Hematopoietic multipotent progenitor cell treated with erythropoietin and hydrocortisone succinate and interleukin-3 and kit ligand, for 4 days (in vitro differentiated cells): Measurements from ENCODE around the gene AMH.
A peak's percentile ranks its signal among the peaks of the same experiment; 100 is the strongest.

ENCODE experiments used
- DNase-seq: peaks from one replicate; pipeline ENCODE4 v3.0.0-alpha.2; 2015

AMH gene

DNA sequence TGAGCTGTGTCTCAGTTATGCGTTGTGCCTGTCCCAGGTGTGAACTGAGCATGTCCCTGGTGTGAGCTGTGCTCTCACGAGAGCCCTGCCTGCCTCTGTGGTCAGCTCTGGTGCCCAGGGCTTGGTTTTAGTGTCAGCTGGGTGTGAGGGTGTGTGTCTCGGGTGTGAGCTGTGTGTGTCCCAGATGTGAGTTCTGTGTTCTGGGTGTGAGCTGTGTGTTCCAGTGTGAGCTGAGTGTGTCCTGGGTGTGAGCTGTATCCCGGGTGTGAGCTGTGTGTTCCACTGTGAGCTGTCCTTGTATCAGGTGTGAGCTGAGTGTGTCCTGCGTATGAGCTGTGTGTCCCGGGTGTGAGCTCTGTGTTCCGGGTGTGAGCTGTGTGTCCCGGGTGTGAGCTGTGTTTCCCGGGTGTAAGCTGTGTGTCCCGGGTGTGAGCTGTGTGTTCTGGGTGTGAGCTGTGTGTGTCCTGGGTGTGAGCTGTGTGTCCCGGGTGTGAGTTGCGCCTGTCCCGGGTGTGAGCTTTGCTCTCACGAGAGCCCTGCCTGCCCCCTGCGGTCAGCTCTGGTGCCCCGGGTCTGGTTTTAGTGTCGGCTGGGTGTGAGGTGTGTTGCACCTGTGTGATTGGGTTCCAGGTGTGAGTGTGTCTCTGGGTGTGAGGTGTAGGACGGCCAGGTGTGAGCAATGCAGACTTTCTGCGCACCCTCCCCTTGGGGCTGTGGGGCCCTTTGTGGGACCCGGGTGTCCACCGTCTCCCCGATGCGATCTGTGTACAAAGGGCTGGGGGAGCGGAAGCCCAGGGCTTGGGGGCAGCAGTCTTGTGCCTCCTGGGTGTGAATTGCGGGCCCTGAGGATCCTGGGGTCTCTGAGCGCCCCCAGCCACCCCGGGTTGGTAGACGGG lies 39.9 kb downstream of the AMH start:
- DNase-seq = peak; percentile 44

DNA sequence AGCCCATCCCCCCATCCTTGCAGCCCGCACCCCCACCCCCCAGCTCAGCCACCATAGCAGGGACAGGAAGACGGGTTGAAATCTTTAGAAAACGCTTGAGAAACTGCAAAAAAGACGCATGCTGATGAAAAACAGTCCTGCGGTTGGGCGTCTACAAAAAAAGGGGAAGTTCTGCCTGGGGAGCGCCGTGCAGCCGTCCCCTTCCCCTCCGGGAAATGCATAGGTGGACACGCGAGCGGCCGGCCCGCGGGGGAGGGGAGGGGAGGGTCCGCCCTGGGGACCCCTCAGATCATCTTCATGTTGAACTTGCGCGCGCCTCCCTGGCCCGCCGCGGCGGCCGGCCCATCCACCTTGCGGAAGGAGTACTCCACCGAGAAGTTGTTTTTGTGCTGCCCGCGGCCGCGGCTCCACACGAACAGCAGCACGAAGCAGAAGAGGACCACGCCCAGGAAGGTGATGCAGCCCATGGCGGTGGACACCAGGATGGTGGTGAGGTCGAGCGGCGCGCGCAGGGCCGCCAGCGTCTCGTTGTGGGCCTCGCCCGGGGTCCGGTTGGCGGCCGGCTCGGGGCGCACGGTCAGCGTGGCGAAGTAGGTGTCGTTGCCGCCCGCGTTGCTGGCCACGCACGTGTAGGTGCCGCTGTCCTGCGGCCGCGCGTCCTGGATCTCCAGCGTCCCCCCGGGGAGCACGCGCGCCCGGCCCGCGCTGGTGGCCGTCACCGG lies 40.8 kb downstream of the AMH start:
- peak; percentile 97 for DNase-seq

DNA sequence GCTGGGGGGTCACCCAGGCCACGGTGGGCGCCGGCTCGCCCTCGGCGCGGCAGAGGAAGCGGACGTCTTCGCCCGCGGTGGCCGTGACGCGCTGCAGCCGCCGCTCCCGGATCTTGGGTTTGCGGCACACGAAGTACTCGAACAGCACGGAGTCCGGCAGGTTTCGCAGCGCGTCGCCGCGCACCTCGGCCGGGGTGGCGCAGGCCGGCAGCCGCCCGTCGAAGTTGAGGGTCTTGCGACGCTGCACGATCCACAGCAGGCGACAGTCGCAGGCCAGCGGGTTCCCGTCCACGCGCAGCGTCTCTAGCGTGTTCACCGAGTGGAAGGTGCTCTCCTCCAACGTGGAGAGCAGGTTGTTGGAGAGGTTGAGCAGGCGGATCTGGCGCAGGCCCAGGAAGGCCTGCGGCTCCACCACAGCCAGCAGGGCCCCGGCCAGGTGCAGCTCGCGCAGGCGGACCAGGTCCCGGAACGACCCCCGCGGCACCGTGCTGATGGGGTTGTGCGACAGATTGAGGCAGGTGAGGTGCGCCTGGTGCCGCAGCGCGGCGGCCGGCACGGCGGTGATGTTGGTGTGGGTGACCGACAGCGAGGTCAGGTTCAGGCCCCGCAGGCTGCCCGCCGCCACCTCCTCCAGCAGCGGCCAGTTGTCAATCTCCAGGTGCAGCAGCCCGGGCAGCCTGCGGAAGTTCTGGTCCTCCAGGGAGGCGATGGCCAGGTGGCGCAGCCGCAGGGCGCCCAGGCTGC lies 41.5 kb downstream of the AMH start:
- DNase-seq = peak; percentile 54

DNA sequence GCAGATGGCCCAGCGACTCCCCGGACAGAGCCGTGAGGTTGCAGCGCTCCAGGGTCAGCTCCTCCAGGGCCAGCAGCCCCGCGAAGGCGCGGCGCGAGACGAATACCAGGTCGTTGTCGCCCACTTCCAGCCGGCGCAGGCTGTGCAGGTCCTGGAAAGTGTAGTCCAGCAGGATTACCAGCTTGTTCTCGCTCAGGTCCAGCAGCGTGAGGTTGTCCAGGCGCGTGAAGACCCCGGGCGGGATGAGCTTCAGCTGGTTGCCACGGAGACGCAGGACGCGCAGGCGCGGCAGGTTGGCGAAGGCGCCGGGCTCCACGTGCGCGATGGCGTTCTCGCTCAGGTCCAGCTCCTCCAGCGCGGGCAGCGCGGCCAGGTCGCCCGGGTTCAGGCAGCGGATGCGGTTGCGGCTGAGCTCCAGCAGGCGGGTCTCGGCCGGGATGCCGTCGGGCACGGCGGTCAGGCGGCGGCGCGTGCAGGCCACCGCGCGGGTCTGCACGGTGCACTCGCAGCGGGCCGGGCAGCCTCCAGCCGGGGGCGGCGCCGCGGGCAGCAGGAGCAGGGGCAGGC lies 42.1 kb downstream of the AMH start:
- DNase-seq = no peak

DNA sequence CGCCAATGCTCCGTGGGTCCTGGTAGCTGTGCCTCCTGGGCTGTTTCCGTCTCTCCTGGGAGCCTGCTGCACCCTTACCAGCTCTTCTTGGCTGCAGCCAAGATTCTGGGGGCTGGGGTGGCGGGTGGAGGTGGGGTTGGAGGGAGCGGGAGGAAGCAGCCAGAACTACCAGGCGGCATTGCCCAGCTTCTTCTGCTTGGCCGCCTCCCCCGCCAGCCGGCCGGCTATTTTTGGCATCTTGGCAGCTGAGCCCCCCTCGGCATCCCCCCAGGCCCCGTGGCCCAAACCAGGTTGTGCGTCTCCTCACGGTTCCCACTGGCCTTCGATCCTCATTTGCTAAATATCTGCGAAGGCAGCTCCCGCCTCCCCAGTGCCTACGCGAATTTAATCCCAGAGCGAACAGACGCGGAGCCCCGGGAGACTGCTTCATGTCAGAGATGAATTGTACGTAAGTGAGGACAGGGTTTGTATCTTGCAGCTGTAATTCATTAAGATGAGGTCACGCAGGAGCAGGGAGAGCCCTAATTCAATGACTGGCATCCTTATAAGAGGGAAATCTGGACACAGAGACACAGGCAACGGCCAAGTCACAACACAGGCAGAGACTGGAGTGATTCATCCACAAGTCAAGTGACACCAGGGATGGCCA lies 45.7 kb downstream of the AMH start:
- no peak for DNase-seq

DNA sequence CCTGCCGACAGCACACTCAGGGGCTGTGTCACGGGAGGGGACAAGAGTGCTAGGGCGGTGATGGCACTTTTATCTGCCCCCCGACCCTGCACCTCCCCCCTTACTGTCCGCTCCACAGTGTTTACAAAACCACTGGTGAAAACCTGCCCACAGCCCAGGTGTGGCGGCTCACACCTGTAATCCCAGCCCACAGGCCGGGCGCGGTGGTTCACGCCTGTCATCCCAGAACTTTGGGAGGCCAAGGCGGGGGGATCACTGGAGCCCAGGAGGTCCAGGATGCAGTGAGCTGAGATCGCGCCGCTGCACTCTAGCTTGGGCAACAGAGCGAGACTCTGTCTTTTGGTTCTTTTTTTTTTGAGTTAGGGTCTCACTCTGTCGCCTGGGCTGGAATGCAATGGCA lies 47.0 kb downstream of the AMH start:
- no peak for DNase-seq

GRCh38 chr19:2300533-2300932 lies 51.4 kb downstream of the AMH start:
- no peak for DNase-seq
